ENCODE data around the gene SPOCK2. TPM values are rescaled to one million over a fixed set of nuclear protein-coding genes. Genes with fewer than 3 reads are reported as not detected.

SPOCK2 gene
- total and polyA plus RNA-seq, 2 of the 13 experiments (the other 11 are each of a cell fraction or from before 2014, with no cell fraction given) = 8.6 to 30.6 TPM

- TF ChIP-seq, protein P1, sequence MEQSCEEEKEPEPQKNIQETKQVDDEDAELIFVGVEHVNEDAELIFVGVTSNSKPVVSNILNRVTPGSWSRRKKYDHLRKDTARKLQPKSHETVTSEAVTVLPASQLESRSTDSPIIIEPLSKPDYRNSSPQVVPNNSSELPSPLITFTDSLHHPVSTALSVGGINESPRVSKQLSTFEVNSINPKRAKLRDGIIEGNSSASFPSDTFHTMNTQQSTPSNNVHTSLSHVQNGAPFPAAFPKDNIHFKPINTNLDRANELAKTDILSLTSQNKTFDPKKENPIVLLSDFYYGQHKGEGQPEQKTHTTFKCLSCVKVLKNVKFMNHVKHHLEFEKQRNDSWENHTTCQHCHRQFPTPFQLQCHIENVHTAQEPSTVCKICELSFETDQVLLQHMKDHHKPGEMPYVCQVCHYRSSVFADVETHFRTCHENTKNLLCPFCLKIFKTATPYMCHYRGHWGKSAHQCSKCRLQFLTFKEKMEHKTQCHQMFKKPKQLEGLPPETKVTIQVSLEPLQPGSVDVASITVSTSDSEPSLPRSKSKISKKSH (CRISPR knock-in tag; IDR thresholded peaks at IDR 0.05; ENCODE audit: borderline replicate concordance) = no peak
- TF ChIP-seq ZNF24 (IDR thresholded peaks at IDR 0.05) (no peak), ZNF263 (CRISPR knock-in tag; IDR thresholded peaks at IDR 0.05) (no peak), ZNF513 (CRISPR knock-in tag; conservative IDR thresholded peaks at IDR 0.05) (no peak), TBX2 (CRISPR knock-in tag; IDR thresholded peaks at IDR 0.05; ENCODE audit: borderline replicate concordance) (peak; percentile 98), HBP1 (CRISPR knock-in tag; IDR thresholded peaks at IDR 0.05; ENCODE audit: low read depth) (no peak), SOX13 (IDR thresholded peaks at IDR 0.05) (peak; percentile 97), SOX13 (CRISPR knock-in tag; conservative IDR thresholded peaks at IDR 0.05 in 1 of 2, IDR thresholded peaks at IDR 0.05 in 1 of 2) (peak in 1 of 2 experiments; percentile 99; a peak in 2 of 4 replicates), ZFAT (CRISPR knock-in tag; conservative IDR thresholded peaks at IDR 0.05) (no peak), ZNF709 (CRISPR knock-in tag; IDR thresholded peaks at IDR 0.05) (peak; percentile 26; the same call in 1 of the 2 replicates), ZNF629 (CRISPR knock-in tag; conservative IDR thresholded peaks at IDR 0.05) (peak; percentile 14; the same call in 1 of the 2 replicates), ARNTL (CRISPR knock-in tag; IDR thresholded peaks at IDR 0.05) (peak; percentile 90), SUZ12 (IDR thresholded peaks at IDR 0.05; ENCODE audit: low read depth, low read length) (no peak), ZNF33B (CRISPR knock-in tag; IDR thresholded peaks at IDR 0.05) (no peak), AGO1 (IDR thresholded peaks at IDR 0.05; ENCODE audit: low read depth, low read length, poor library complexity, severe bottlenecking) (no peak), PRPF4 (IDR thresholded peaks at IDR 0.05; ENCODE audit: low read depth, low read length, poor library complexity, severe bottlenecking) (no peak), MIXL1 (CRISPR knock-in tag; IDR thresholded peaks at IDR 0.05) (peak; percentile 97), ISL2 (CRISPR knock-in tag; IDR thresholded peaks at IDR 0.05) (peak; percentile 97), BCL3 (CRISPR knock-in tag; IDR thresholded peaks at IDR 0.05) (no peak), SPEN (CRISPR knock-in tag; IDR thresholded peaks at IDR 0.05; ENCODE audit: low read depth) (0 out of 2 replicates have a peak, but pooled peaks have one; percentile 38), POLR2AphosphoS2 (IDR thresholded peaks at IDR 0.05; ENCODE audit: low read depth, low read length) (no peak), ZFY (CRISPR knock-in tag; IDR thresholded peaks at IDR 0.05) (no peak)
- TF ChIP-seq, protein P2, sequence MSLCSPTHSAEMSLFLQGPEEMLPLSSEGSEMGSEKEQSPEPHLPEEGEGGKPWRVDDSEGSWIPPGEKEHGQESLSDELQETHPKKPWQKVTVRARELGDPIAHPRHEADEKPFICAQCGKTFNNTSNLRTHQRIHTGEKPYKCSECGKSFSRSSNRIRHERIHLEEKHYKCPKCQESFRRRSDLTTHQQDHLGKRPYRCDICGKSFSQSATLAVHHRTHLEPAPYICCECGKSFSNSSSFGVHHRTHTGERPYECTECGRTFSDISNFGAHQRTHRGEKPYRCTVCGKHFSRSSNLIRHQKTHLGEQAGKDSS (CRISPR knock-in tag; IDR thresholded peaks at IDR 0.05; ENCODE audit: borderline replicate concordance, low read depth) = peak; percentile 66; the same call in 1 of the 2 replicates
- TF ChIP-seq, protein P3, sequence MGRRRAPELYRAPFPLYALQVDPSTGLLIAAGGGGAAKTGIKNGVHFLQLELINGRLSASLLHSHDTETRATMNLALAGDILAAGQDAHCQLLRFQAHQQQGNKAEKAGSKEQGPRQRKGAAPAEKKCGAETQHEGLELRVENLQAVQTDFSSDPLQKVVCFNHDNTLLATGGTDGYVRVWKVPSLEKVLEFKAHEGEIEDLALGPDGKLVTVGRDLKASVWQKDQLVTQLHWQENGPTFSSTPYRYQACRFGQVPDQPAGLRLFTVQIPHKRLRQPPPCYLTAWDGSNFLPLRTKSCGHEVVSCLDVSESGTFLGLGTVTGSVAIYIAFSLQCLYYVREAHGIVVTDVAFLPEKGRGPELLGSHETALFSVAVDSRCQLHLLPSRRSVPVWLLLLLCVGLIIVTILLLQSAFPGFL (CRISPR knock-in tag; IDR thresholded peaks at IDR 0.05) = no peak
These were observed 10.0 kb upstream of the SPOCK2 start (continued) for GRCh38 chr10:72098301-72098835.

Data from HepG2 (cell line).